Central memory CD8-positive, alpha-beta T cell (primary cell): ENCODE measurements around the gene SERPINE1.
"Not testable (repeated sequence)": the region's sequence is repeated elsewhere in the genome, so short reads cannot be mapped to it uniquely, and the experiment has no call there.

ENCODE experiments used
- ATAC-seq: fragments of 150-1000 bp; cut with Tn5 transposase; replicated peaks from 2 replicates; pipeline ENCODE4 v1.10.0; 2022; ENCODE audit warnings: mild to moderate bottlenecking, moderate FRiP score, moderate number of reproducible peaks; ENCODE audit not compliant: poor library complexity, severe bottlenecking; ENCODE audit errors: extremely low read depth
- DNase-seq, 2 donors: peaks; one replicate each; pipeline ENCODE4 v3.0.0; 2021; ENCODE audit warnings: low spot score in 2 of 2
- H3K27ac Mint-ChIP-seq: one replicate; pipeline ENCODE4 v1.8.0; 2022; ENCODE audit warnings: low read depth, mild to moderate bottlenecking, moderate library complexity, mixed read lengths
- H3K27me3 Mint-ChIP-seq: one replicate; pipeline ENCODE4 v1.8.0; 2022; ENCODE audit warnings: mixed read lengths
- H3K36me3 Mint-ChIP-seq: one replicate; pipeline ENCODE4 v1.8.0; 2022; ENCODE audit warnings: mild to moderate bottlenecking, moderate library complexity, mixed read lengths; ENCODE audit not compliant: insufficient read depth
- H3K4me1 Mint-ChIP-seq: one replicate; pipeline ENCODE4 v1.8.0; 2022; ENCODE audit warnings: mixed read lengths
- H3K4me3 Mint-ChIP-seq: one replicate; pipeline ENCODE4 v1.8.0; 2022; ENCODE audit warnings: mild to moderate bottlenecking, moderate library complexity, mixed read lengths
- H3K9me3 Mint-ChIP-seq: one replicate; pipeline ENCODE4 v1.8.0; 2022; ENCODE audit warnings: mixed read lengths

The SERPINE1 gene

DNA sequence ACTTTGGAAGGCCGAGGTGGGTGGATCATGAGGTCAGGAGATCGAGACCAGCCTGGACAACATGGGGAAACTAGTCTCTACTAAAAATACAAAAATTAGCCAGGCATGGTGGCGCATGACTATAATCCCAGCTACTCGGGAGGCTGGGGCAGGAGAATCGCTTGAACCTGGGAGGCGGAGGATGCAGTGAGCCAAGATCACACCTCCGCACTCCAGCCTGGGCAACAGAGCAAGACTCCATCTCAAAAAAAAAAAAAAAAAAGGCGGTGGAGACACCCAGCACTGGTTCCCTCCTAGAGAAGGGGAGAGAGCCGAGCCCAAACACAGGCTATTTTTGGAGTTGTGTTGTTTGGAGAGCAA, 5.3 kb upstream of the SERPINE1 start:
- peaks cover 85% of the 10 kb centered on the region for H3K27me3 Mint-ChIP-seq

DNA sequence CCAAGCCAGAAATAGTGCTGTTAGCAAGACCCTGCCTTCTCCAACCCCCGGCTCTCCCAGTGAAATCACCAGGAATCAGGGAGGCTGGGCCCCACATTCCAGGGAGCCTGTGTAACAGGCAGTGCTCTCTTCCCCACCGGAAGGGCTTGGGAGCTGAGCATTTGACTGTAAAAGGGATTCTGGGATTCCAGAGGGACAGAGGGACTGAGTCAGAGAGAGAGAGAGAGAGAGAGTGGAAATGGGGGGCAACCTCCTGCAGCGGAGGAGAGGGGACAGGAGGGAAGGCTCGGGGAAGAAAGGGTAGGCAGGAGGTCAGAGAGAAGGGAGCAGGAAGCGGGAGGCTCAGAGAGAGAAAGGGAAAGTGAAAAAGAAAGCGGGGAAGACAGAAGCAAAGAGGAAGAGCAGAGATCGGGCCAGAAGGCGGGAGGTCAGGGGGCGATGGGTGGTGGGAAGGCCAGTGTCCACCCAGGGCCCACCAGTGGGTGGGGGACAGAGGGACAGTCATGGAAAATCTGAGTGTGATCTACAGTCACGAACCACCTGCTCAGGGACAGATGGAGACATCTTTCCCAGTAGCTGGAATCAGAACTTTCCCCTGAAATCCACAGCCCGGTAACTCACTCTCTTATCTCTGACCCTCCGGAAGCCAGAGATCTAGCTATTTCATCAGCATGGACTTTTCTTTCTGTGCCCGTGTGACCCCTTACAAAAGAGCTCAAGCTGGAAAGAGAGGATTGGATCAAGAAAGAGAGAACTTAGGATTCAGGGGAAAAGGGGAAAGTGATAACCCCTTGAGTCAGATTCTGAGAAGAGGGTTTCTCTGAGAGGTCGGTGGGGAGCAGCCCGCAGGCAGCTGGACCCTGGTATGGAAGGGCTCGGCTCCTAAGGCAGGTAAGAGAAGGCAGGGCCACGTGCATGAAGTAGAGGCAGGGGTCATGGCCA, 4.6 kb upstream of the SERPINE1 start:
- Mint-ChIP-seq H3K27ac (peak overlapping the region; percentile 23), H3K27me3 (peaks cover 91% of the 10 kb centered on the region), H3K4me3 (peak overlapping the region; percentile 10), H3K4me1 (peaks cover 38% of the 10 kb centered on the region), H3K36me3 (no peaks in the 10 kb centered on the region), H3K9me3 (no peaks in the 10 kb centered on the region)
- no peak for DNase-seq
- ATAC-seq, result no peak

More for the DNA sequence above, 5.3 kb upstream of the SERPINE1 start:
- peaks cover 31% of the 10 kb centered on the region for H3K4me1 Mint-ChIP-seq
- H3K9me3 Mint-ChIP-seq, DNase-seq, H3K36me3 Mint-ChIP-seq, ATAC-seq: not testable (repeated sequence)
- peak overlapping the region; percentile 10 for H3K4me3 Mint-ChIP-seq
- peak overlapping the region; percentile 23 for H3K27ac Mint-ChIP-seq

DNA sequence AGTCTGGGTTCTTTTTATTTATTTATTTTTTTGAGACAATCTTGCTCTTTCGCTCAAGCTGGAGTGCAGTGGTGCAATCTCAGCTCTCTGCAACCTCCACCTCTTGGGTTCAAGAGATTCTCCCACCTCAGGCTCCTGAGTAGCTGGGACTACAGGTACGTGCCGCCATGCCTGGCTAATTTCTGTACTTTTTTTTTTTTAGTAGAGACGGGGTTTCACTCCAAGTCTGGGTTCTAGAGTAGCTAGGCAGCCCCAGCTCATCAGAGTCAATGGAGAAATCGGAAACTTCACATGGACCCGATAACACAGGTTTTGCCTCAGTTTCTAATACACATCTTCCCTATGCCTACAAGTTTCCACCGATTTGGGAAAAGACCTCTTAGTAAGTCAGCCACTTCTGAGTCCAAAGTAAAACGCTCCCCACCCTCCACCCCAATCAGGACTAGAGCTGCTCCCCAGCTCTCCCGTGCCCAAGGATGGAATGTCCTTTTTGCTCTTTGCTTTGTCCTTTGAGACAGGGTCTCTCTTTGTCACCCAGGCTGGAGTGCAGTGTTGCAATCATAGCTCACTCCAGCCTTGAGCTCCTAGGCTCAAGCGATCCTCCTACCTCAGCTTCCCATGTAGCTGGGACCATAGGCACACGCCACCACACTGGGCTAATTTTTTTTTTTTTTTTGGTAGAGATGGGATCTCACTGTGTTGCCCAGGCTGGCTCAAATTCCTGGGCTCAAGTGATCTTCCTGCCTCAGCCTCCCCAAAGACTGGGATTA, 3.8 kb upstream of the SERPINE1 start:
- DNase-seq (no peak), ATAC-seq (no peak)
- H3K27me3 Mint-ChIP-seq, result peaks cover 96% of the 10 kb centered on the region
- no peak overlapping the region for H3K4me3 Mint-ChIP-seq
- no peak overlapping the region for H3K27ac Mint-ChIP-seq
- no peaks in the 10 kb centered on the region for H3K36me3 Mint-ChIP-seq
- H3K4me1 Mint-ChIP-seq, result peaks cover 43% of the 10 kb centered on the region
- H3K9me3 Mint-ChIP-seq, result no peaks in the 10 kb centered on the region

DNA sequence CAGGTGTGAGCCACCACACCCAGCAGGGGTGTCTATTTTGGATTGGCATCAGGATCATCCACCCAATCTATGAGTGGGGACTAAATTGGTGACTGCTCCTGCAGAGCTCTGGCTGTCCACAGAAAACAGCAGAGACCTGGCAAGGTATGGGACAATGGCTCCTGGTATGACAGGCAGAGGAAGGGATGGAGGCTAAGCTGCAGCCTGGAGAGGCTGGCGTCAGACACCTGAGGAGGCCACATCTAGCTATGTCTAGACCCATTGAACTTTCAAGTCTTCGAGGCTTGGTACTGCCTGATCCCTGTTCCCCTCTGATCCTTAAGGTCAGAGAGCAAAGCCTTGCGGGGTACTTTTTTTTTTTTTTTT, 3.2 kb upstream of the SERPINE1 start:
- H3K4me3 Mint-ChIP-seq, result no peak overlapping the region
- H3K4me1 Mint-ChIP-seq, result peaks cover 47% of the 10 kb centered on the region
- no peak overlapping the region for H3K27ac Mint-ChIP-seq
- H3K9me3 Mint-ChIP-seq, result no peaks in the 10 kb centered on the region
- H3K27me3 Mint-ChIP-seq, result peaks cover 96% of the 10 kb centered on the region
- no peak for ATAC-seq
- no peaks in the 10 kb centered on the region for H3K36me3 Mint-ChIP-seq
- no peak for DNase-seq

DNA sequence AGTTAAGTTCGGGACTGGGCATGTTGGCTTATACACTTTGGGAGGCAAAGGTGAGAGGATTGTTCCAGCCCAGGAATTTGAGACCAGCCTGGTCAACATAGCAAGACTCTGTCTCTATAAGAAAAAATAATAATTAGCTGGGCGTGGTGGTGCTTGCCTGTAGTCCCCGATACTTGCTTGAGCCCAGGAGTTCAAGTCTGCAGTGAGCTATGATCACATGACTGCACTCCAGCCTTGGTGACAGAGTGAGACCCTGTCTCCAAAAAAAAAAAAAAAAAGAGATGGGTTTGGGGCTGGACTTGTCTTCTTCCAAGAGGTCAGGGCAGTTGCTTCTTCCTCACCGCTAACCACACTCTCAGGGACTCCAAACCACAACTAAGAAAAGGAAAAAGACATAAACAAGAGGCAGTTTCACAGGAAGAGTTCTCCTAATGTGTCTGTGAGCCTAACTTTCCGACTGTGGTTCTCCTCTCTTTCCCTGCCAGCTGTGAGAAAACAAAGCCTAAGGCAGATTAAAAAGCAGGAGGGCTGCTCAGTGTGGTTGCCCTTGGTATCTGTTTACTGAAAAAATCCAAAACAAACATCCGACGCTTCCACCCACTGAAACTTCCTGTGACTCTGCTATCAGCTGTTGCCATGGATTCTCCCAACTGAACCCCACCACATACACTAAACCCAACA, 2.4 kb upstream of the SERPINE1 start:
- no peaks in the 10 kb centered on the region for H3K9me3 Mint-ChIP-seq
- DNase-seq (no peak), ATAC-seq (no peak)
- H3K4me1 Mint-ChIP-seq, result peaks cover 47% of the 10 kb centered on the region
- H3K27ac Mint-ChIP-seq, result peak overlapping the region; percentile 19
- peaks cover 94% of the 10 kb centered on the region for H3K27me3 Mint-ChIP-seq
- no peaks in the 10 kb centered on the region for H3K36me3 Mint-ChIP-seq
- no peak overlapping the region for H3K4me3 Mint-ChIP-seq

DNA sequence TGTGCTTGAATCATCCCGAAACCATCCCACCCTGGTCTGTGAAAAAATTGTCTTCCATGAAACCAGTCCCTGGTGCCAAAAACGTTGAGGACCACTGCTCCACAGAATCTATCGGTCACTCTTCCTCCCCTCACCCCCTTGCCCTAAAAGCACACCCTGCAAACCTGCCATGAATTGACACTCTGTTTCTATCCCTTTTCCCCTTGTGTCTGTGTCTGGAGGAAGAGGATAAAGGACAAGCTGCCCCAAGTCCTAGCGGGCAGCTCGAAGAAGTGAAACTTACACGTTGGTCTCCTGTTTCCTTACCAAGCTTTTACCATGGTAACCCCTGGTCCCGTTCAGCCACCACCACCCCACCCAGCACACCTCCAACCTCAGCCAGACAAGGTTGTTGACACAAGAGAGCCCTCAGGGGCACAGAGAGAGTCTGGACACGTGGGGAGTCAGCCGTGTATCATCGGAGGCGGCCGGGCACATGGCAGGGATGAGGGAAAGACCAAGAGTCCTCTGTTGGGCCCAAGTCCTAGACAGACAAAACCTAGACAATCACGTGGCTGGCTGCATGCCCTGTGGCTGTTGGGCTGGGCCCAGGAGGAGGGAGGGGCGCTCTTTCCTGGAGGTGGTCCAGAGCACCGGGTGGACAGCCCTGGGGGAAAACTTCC, 784 bp upstream of the SERPINE1 start:
- peaks cover 47% of the 10 kb centered on the region for H3K4me1 Mint-ChIP-seq
- H3K36me3 Mint-ChIP-seq, result no peaks in the 10 kb centered on the region
- no peaks in the 10 kb centered on the region for H3K9me3 Mint-ChIP-seq
- H3K27ac Mint-ChIP-seq, result peak overlapping the region; percentile 16
- ATAC-seq (peak; percentile 65), DNase-seq (no peak)
- peak overlapping the region; percentile 65 for H3K4me3 Mint-ChIP-seq
- peaks cover 93% of the 10 kb centered on the region for H3K27me3 Mint-ChIP-seq

DNA sequence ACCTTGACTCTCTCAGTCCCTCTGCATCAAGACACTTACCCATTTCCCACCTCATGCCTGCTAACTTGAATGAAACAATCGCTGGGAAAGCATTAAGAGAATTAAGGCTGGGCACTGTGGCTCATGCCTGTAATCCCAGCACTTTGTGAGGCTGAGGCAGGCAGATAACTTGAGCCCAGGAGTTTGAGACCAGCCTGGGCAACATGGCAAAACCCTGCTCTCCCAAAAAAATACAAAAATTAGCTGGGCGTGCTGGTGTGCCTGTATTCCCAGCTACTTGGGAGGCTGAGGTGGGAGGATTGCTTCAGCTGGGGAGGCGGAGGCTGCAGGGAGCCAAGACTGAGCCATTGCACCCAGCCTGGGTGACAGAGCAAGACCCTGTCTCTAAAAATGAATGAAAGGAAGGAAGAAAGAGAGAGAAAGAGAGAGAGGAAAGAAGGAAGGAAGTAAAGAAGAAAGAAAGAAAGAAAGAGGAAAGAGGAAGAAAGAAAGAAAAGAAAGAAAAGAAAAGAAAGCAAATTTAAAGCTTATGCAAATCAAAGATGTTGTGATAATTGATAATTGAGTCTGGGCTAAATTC, 646 bp downstream of the SERPINE1 start:
- Mint-ChIP-seq H3K27me3 (peaks cover 91% of the 10 kb centered on the region), H3K4me1 (peaks cover 40% of the 10 kb centered on the region), H3K36me3 (no peaks in the 10 kb centered on the region), H3K4me3 (peak overlapping the region; percentile 65), H3K9me3 (no peaks in the 10 kb centered on the region), H3K27ac (no peak overlapping the region)
- DNase-seq (no peak), ATAC-seq (no peak)

DNA sequence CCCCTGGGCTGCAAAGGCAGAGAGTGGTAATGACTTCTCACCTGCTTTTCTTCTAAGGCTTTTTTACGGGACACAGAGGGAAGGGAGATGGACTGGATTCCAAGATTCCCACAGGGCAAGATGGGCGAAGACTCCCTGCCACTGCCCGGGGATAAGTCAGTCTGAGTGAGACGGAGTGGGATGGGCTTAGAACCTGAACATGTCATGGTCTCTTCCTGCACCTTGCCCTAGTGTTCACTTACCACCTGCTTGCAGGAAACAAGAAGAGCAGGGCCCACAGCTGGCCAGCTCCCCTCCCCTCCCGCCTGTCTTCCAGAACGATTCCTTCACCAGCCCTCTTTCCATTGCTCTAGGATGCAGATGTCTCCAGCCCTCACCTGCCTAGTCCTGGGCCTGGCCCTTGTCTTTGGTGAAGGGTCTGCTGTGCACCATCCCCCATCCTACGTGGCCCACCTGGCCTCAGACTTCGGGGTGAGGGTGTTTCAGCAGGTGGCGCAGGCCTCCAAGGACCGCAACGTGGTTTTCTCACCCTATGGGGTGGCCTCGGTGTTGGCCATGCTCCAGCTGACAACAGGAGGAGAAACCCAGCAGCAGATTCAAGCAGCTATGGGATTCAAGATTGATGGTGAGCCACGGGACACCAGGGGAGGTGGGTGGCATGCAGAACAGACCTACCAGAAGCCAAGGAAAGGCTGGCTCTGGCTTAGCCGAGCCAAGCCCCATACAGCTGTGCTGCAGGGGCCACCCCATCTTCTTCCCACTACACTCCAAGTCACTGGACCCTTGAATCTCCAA, 1.3 kb downstream of the SERPINE1 start:
- H3K4me3 Mint-ChIP-seq, result no peak overlapping the region
- no peak for ATAC-seq
- peaks cover 89% of the 10 kb centered on the region for H3K27me3 Mint-ChIP-seq
- H3K27ac Mint-ChIP-seq, result no peak overlapping the region
- DNase-seq, result no peak
- peaks cover 40% of the 10 kb centered on the region for H3K4me1 Mint-ChIP-seq
- no peaks in the 10 kb centered on the region for H3K36me3 Mint-ChIP-seq
- H3K9me3 Mint-ChIP-seq, result no peaks in the 10 kb centered on the region

DNA sequence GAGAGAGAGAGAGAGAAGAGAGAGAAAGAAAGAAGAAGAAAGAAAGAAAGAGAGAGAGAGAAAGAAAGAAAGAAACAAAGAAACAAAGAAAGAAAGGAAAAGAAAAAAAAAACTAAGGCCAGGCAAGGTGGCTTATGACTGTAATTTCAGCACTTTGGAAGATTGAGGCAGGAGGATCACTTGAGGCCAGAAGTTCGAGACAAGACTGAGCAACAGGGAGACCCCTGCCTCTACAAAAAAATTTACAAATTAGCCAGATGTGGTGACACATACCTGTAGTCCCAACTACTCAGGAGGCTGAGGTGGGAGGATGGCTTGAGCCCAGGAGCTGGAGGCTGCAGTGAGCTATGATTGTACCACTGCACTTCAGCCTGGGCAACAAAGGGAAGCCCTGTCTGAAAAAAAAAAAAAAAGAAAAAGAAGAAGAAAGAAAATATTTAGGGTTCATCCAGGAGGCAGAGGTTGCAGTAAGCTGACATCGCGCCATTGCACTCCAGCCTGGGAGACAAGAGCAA, 2.8 kb downstream of the SERPINE1 start:
- Mint-ChIP-seq H3K36me3 (peaks cover 2% of the 10 kb centered on the region), H3K27me3 (peaks cover 90% of the 10 kb centered on the region), H3K4me3 (no peak overlapping the region), H3K9me3 (no peaks in the 10 kb centered on the region), H3K4me1 (peaks cover 35% of the 10 kb centered on the region), H3K27ac (peak overlapping the region; percentile 37)
- ATAC-seq, result no peak
- no peak for DNase-seq

DNA sequence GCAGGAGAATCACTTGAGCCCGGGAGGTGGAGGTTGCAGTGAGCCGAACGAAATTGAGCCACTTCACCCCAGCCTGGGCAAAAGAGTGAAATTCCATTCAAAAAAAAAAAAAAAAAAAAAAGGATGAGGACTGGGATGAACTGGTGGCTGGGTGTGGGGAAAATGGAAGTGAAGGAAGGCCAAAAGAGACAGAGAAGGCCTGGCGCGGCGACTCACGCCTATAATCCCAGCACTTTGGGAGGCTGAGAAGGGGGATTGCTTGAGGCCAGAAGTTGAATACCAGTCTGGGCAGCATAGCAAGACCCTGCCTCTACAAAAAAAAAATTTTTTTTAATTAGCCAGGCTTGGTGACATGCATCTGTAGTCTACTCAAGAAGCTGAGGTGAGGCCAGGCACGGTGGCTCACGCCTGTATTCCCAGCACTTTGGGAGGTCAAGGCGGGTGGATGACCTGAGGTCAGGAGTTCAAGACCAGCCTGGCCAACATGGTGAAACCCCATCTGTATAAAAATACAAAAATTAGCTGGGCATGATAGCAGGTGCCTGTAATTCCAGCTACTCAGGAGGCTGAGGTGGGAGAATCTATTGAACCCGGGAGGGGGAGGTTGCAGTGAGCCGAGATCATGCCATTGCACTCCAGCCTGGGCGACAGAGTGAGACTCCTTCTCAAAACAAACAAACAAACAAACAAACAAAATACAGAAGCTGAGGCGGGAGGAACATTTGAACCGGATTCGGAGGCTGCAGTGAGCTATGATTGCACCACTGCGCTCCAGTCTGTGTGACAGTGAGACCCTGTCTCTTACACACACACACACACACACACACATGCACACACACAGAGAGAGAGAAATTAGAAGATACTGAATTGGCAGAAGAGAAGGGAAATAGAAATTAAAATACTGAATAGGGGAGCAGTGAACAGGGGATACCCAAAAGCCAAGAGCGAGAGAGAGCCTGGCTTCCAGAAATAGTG, 6.0 kb downstream of the SERPINE1 start:
- H3K36me3 Mint-ChIP-seq, H3K4me3 Mint-ChIP-seq, ATAC-seq, H3K27ac Mint-ChIP-seq, H3K4me1 Mint-ChIP-seq, H3K9me3 Mint-ChIP-seq, DNase-seq: not testable (repeated sequence)
- H3K27me3 Mint-ChIP-seq, result peaks cover 75% of the 10 kb centered on the region
